GM19324 (cell line): ENCODE measurements around the gene MOCS1.

ENCODE experiments used
- ATAC-seq: cut with Tn5 transposase; IDR thresholded peaks from one replicate; pipeline ENCODE4 v1.9.1; 2021; ENCODE audit warnings: mild to moderate bottlenecking, moderate library complexity; ENCODE audit not compliant: unreplicated experiment, low FRiP score

MOCS1 gene

GRCh38 chr6:39950125-39950720 is 16.0 kb upstream of the MOCS1 start:
- ATAC-seq, result no peak

GRCh38 chr6:39948199-39948791 is 14.0 kb upstream of the MOCS1 start:
- ATAC-seq, result no peak

GRCh38 chr6:39947611-39948068 is 13.4 kb upstream of the MOCS1 start:
- ATAC-seq, result no peak

GRCh38 chr6:39945626-39946025 is 11.4 kb upstream of the MOCS1 start:
- ATAC-seq, result no peak

- no peak for ATAC-seq
These were observed 8.8 kb upstream of the MOCS1 start for GRCh38 chr6:39942903-39943580.

- ATAC-seq, result no peak
These were observed 7.6 kb upstream of the MOCS1 start for GRCh38 chr6:39941820-39942219.

GRCh38 chr6:39941138-39941537 is 6.9 kb upstream of the MOCS1 start:
- no peak for ATAC-seq

GRCh38 chr6:39938773-39939654 is 4.8 kb upstream of the MOCS1 start:
- ATAC-seq, result no peak

GRCh38 chr6:39937686-39938333 is 3.5 kb upstream of the MOCS1 start:
- no peak for ATAC-seq

- ATAC-seq, result no peak
These were observed 2.6 kb upstream of the MOCS1 start for GRCh38 chr6:39936857-39937256.

- no peak for ATAC-seq
These were observed 979 bp upstream of the MOCS1 start for GRCh38 chr6:39935241-39935640.

- no peak for ATAC-seq
These were observed 562 bp downstream of the MOCS1 start for GRCh38 chr6:39933669-39934130.

- ATAC-seq, result no peak
These were observed 1.8 kb downstream of the MOCS1 start for GRCh38 chr6:39932386-39932910.

- no peak for ATAC-seq
These were observed 2.7 kb downstream of the MOCS1 start for GRCh38 chr6:39931607-39932006.

GRCh38 chr6:39930540-39930939 is 3.7 kb downstream of the MOCS1 start:
- no peak for ATAC-seq

GRCh38 chr6:39929733-39930461 is 4.4 kb downstream of the MOCS1 start:
- no peak for ATAC-seq

- ATAC-seq, result no peak
These were observed 5.1 kb downstream of the MOCS1 start for GRCh38 chr6:39929039-39929732.

- no peak for ATAC-seq
These were observed 7.1 kb downstream of the MOCS1 start for GRCh38 chr6:39927159-39927558.

- no peak for ATAC-seq
These were observed 7.6 kb downstream of the MOCS1 start for GRCh38 chr6:39926668-39927067.
